ENCODE results near the gene NTN1. TPM values are rescaled to one million over a fixed set of nuclear protein-coding genes. Genes with fewer than 3 reads are reported as not detected.

NTN1 gene
- total RNA-seq, 1 experiment from 2014 or later: 1.2 TPM

GRCh38 chr17:9127340-9127739, 106.0 kb downstream of the NTN1 start:
- no CpG with 5 or more reads among the region's 7 CpGs for WGBS (ENCODE audit: extremely low coverage, insufficient read length, low lambda C conversion rate)
- Histone ChIP-seq H3K27me3 (ENCODE audit: insufficient read depth, low read length) (no peaks in the 10 kb centered on the region), H3K27ac (ENCODE audit: insufficient read length, low read depth, low read length) (no peak overlapping the region), H4K8ac (replicated peaks; ENCODE audit: insufficient read length, low read depth, low read length) (no peak overlapping the region), H3K18ac (ENCODE audit: insufficient read length, low read depth, low read length) (no peak overlapping the region), H2BK120ac (ENCODE audit: low read depth, low read length, poor library complexity, severe bottlenecking) (no peak overlapping the region), H3K56ac (ENCODE audit: insufficient read length, low read depth, low read length) (no peak overlapping the region), H3K4ac (ENCODE audit: low read depth, low read length) (no peak overlapping the region), H3T11ph (ENCODE audit: low read length) (no peak overlapping the region), H2AK5ac (ENCODE audit: insufficient read length, low read length) (no peak overlapping the region), H3K14ac (ENCODE audit: insufficient read depth, low read length) (no peak overlapping the region), H3K23ac (ENCODE audit: insufficient read length, low read depth, low read length) (no peak overlapping the region), H4K20me1 (ENCODE audit: control insufficient read depth, insufficient read depth, insufficient read length) (no peaks in the 10 kb centered on the region), H2BK20ac (ENCODE audit: low read depth, low read length, poor library complexity, severe bottlenecking) (no peak overlapping the region), H3K23me2 (ENCODE audit: insufficient read length, low read depth, low read length, poor library complexity, severe bottlenecking) (no peaks in the 10 kb centered on the region), H3K9ac (ENCODE audit: extremely low read depth, insufficient read length, low read length) (no peak overlapping the region), H3K79me2 (ENCODE audit: insufficient read depth, low read length) (no peaks in the 10 kb centered on the region), H3K9me3 (ENCODE audit: control insufficient read depth, low read depth, low read length) (no peaks in the 10 kb centered on the region), H4K5ac (ENCODE audit: insufficient read length, low read depth, low read length) (no peak overlapping the region), H3K79me1 (ENCODE audit: insufficient read depth, low read depth, low read length, poor library complexity, severe bottlenecking) (no peaks in the 10 kb centered on the region), H2BK15ac (ENCODE audit: low read depth, low read length) (no peak overlapping the region), H4K91ac (ENCODE audit: insufficient read length, low read depth, low read length) (no peak overlapping the region), H2BK5ac (ENCODE audit: insufficient read length, low read length) (no peak overlapping the region), H3K4me1 (ENCODE audit: insufficient read depth, low read length) (no peaks in the 10 kb centered on the region), H3K4me2 (ENCODE audit: insufficient read depth, insufficient read length, low read length) (no peak overlapping the region), H2BK12ac (ENCODE audit: insufficient read length, low read depth, low read length) (no peak overlapping the region), H2AFZ (ENCODE audit: low read length) (no peak overlapping the region)
- H3K4me3 Mint-ChIP-seq: no peak overlapping the region
- peaks cover 4% of the 10 kb centered on the region for H3K27me3 Mint-ChIP-seq (ENCODE audit: low read depth)
- no peaks in the 10 kb centered on the region for H3K9me3 Mint-ChIP-seq
- peaks cover 2% of the 10 kb centered on the region in 2 experiments; a peak in 2 of 4 replicates for H3K4me1 Mint-ChIP-seq
- H3K36me3 Mint-ChIP-seq (ENCODE audit: insufficient read depth in 1 of 3, low read depth in 3 of 3): no peaks in the 10 kb centered on the region
- no peak for TF ChIP-seq CTCF (conservative IDR thresholded peaks at IDR 0.05)
- DNase-seq: no peak
- H3K27ac Mint-ChIP-seq: peak overlapping the region in 1 of 3 experiments; percentile 12; a peak in 2 of 7 replicates
